Suprapubic skin (tissue), 3 donors: ENCODE results near the gene POLR1C.

ENCODE experiments used
- CTCF ChIP-seq, 2 donors: fragments of 200-600 bp in 1 of 2; fragments of 450-650 bp in 1 of 2; sonication (generic) in 1 of 2; IDR thresholded peaks; one replicate each; pipeline ENCODE4 v1.5.1; 2016 to 2019; ENCODE audit warnings: antibody characterized with exemption in 2 of 2, mild to moderate bottlenecking in 1 of 2, moderate library complexity in 1 of 2
- EP300 ChIP-seq: sonication (generic); formaldehyde crosslinking; IDR thresholded peaks from one replicate; pipeline ENCODE4 v1.6.1; 2017; ENCODE audit warnings: antibody characterized with exemption
- POLR2A ChIP-seq, 2 donors: fragments of 450-650 bp; IDR thresholded peaks; one replicate each; pipeline ENCODE4 v1.6.1; 2017; ENCODE audit warnings: antibody characterized with exemption in 2 of 2, mild to moderate bottlenecking in 2 of 2, moderate library complexity in 2 of 2

- no peak for TF ChIP-seq EP300
- TF ChIP-seq POLR2A (IDR thresholded peaks at IDR 0.05): no peak
- no peak for TF ChIP-seq CTCF (IDR thresholded peaks at IDR 0.05)
Observed at GRCh38 chr6:43469947-43470346, 46.9 kb upstream of the POLR1C start.
